Lower leg skin (tissue), 4 donors: Measurements from ENCODE around the gene TBC1D10B. TPM values are rescaled to one million over a fixed set of nuclear protein-coding genes. Genes with fewer than 3 reads are reported as not detected.

Experiments used
- DNase-seq, 2 donors: peaks; one replicate each; pipeline ENCODE4 v3.0.0-alpha.2; 2019; ENCODE audit warnings: low spot score in 2 of 2
- H3K4me3 ChIP-seq: fragments of 200-600 bp; sonication (generic); 2 replicates; pipeline ENCODE4 v1.5.1; 2017; ENCODE audit warnings: mild to moderate bottlenecking, low read depth; ENCODE audit not compliant: poor library complexity, severe bottlenecking
- POLR2A ChIP-seq, 2 donors: fragments of 450-650 bp; IDR thresholded peaks; one replicate each; pipeline ENCODE4 v1.6.1; 2016 to 2017; ENCODE audit warnings: antibody characterized with exemption in 2 of 2, mild to moderate bottlenecking in 1 of 2, moderate library complexity in 1 of 2
- WGBS, 2 donors: methylation state at CpG; one replicate each; pipeline ENCODE4 v1.1.5; 2018; 5-methylcytosine and 5-hydroxymethylcytosine counted together
- intact Hi-C: fragments of 100-400 bp; cut with DNase I; formaldehyde crosslinking; loops from one replicate; pipeline ENCODE4 v1.15.0; 2023; ENCODE audit warnings: low total_unique reads
- total RNA-seq, 4 donors: library from RNA; depleted of rRNA; stranded (reverse); fragments of >200 nt; gene quantifications; one replicate each; pipeline ENCODE4 v1.1.0, GENCODE V29; 2016
- TF ChIP-seq, protein P1 (sequence below), 3 donors: fragments of 450-650 bp; IDR thresholded peaks; one replicate each; pipeline ENCODE4 v1.5.1; 2016; ENCODE audit warnings: antibody characterized with exemption in 3 of 3, mild to moderate bottlenecking in 3 of 3, moderate library complexity in 2 of 3

TBC1D10B gene, protein sequence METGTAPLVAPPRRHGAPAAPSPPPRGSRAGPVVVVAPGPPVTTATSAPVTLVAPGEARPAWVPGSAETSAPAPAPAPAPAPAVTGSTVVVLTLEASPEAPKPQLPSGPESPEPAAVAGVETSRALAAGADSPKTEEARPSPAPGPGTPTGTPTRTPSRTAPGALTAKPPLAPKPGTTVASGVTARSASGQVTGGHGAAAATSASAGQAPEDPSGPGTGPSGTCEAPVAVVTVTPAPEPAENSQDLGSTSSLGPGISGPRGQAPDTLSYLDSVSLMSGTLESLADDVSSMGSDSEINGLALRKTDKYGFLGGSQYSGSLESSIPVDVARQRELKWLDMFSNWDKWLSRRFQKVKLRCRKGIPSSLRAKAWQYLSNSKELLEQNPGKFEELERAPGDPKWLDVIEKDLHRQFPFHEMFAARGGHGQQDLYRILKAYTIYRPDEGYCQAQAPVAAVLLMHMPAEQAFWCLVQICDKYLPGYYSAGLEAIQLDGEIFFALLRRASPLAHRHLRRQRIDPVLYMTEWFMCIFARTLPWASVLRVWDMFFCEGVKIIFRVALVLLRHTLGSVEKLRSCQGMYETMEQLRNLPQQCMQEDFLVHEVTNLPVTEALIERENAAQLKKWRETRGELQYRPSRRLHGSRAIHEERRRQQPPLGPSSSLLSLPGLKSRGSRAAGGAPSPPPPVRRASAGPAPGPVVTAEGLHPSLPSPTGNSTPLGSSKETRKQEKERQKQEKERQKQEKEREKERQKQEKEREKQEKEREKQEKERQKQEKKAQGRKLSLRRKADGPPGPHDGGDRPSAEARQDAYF
- 10 to 100 TPM; 33.2 to 51.8 (median 41.9) TPM for total RNA-seq

DNA sequence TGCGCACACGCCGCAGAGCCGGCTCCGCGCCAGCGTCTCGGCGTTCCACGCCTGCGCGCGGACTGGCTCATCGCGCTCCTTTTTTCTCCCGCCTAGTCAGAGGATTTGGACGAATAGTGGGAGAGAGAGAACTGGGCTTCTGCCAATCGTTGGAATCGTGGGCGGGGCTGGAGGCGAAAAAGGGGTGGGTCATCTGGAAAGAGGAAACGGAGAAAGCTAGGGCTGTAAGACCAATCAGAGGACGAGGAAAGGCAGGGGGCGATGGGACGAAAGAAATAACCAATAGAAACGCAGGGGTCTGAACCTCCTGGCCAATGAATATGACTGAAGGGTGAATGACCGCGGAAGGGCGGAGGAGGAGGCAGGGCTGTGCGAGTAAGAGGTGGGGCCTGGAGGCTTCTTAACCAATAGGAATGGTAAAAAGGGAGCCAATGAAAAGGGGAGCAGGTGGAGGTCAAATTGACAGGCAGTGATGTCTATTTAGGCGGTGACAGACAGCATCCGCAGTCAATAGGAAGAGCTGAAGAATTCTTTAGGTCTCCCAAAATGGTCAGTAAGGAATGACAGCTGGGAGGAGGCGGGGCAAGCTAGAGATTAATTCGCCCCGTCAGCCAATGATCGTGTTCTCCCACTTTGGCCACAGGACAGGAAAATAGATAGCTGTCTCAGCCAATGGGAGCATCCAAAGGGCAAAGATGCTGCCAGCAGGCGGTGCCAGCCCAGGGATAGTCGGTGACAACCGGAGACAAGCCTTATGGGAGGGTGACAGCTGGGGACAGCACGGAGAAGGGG, at the start of gene TBC1D10B:
Gene TBC1D10B (minus strand): TSS at position 39 of the 792 bp plus-strand sequence. CDS start 311 bp downstream, outside the sequence.
- WGBS, 2 donors: 0 to 1% methylated on average over 31 to 40 of the region's 40 CpGs
- peak within 1 kb of the TSS; percentile 64 for H3K4me3 ChIP-seq
- intact Hi-C loops: no loop called here
- peak; percentile 99 to 100 for DNase-seq
- TF ChIP-seq POLR2A (IDR thresholded peaks at IDR 0.05): no peak
- TF ChIP-seq, protein P1, sequence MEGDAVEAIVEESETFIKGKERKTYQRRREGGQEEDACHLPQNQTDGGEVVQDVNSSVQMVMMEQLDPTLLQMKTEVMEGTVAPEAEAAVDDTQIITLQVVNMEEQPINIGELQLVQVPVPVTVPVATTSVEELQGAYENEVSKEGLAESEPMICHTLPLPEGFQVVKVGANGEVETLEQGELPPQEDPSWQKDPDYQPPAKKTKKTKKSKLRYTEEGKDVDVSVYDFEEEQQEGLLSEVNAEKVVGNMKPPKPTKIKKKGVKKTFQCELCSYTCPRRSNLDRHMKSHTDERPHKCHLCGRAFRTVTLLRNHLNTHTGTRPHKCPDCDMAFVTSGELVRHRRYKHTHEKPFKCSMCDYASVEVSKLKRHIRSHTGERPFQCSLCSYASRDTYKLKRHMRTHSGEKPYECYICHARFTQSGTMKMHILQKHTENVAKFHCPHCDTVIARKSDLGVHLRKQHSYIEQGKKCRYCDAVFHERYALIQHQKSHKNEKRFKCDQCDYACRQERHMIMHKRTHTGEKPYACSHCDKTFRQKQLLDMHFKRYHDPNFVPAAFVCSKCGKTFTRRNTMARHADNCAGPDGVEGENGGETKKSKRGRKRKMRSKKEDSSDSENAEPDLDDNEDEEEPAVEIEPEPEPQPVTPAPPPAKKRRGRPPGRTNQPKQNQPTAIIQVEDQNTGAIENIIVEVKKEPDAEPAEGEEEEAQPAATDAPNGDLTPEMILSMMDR (IDR thresholded peaks at IDR 0.05): peak in 1 of 3 donors; percentile 19

DNA sequence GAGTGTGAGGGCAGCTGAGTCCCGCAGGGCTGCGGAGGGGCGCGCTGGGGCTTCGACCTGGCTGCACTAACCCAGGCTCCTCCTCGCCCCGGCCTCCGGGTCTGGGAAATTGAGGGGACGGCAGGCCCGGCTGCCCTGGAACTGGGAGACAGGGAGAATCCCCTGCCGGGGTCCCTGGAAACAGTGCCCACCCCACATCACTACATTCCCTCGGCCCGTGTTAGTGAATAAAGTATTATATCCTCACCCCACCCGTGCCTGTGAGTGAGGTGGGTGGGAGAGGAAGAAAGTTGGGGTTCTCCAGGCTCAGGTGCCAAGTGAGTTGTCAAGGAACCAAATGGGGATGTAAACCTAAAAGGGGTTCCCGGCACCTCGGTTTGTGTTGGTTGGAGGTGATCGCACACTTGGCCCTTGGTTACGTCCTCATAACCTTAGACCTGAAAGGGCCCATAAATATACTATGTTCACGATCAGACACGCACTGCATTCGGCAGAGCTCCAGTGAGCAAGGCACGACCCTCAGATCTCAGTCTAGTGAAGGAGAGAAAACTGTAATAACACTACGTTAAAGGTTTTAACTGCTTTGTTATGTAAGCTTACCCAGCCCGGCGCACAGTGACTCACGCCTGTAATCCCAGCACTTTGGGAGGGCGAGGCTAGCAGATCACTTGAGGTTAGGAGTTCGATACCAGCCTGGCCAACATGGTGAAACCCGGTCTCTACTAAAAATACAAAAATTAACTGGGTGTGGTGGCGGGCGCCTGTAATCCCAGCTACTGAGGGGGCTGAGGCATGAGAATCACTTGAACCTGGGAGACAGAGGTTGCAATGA, 48.3 kb upstream of the TBC1D10B start:
- intact Hi-C loops: no loop called here
- no peak overlapping the region for H3K4me3 ChIP-seq
- 49 to 68% methylated on average over 26 to 31 of the region's 31 CpGs for whole genome bisulfite sequencing, 2 donors
- no peak for TF ChIP-seq POLR2A (IDR thresholded peaks at IDR 0.05)
- TF ChIP-seq, protein P1 (IDR thresholded peaks at IDR 0.05): no peak
- DNase-seq: peak in 1 of 2 donors; percentile 89

DNA sequence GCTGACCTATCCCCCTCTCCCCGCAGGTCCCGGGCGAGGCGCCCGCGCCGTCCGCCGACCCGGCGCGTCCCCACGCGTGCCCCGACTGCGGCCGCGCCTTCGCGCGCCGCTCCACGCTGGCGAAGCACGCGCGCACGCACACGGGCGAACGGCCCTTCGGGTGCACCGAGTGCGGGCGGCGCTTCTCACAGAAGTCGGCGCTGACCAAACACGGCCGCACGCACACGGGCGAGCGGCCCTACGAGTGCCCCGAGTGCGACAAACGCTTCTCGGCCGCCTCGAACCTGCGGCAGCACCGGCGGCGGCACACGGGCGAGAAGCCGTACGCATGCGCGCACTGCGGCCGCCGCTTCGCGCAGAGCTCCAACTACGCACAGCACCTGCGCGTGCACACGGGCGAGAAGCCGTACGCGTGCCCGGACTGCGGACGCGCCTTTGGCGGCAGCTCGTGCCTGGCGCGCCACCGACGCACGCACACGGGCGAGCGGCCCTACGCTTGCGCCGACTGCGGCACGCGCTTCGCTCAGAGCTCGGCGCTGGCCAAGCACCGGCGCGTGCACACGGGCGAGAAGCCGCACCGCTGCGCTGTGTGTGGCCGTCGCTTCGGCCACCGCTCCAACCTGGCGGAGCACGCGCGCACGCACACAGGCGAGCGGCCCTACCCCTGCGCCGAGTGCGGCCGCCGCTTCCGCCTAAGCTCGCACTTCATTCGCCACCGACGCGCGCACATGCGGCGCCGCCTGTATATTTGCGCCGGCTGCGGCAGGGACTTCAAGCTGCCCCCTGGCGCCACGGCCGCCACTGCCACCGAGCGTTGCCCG, 47.4 kb upstream of the TBC1D10B start:
- peak overlapping the region; percentile 39 for H3K4me3 ChIP-seq
- intact Hi-C loops: no loop called here
- WGBS, 2 donors: 1 to 2% methylated on average over 22 to 31 of the region's 140 CpGs
- no peak for TF ChIP-seq POLR2A (IDR thresholded peaks at IDR 0.05)
- TF ChIP-seq, protein P1 (IDR thresholded peaks at IDR 0.05): no peak
- peak; percentile 55 to 91 for DNase-seq

DNA sequence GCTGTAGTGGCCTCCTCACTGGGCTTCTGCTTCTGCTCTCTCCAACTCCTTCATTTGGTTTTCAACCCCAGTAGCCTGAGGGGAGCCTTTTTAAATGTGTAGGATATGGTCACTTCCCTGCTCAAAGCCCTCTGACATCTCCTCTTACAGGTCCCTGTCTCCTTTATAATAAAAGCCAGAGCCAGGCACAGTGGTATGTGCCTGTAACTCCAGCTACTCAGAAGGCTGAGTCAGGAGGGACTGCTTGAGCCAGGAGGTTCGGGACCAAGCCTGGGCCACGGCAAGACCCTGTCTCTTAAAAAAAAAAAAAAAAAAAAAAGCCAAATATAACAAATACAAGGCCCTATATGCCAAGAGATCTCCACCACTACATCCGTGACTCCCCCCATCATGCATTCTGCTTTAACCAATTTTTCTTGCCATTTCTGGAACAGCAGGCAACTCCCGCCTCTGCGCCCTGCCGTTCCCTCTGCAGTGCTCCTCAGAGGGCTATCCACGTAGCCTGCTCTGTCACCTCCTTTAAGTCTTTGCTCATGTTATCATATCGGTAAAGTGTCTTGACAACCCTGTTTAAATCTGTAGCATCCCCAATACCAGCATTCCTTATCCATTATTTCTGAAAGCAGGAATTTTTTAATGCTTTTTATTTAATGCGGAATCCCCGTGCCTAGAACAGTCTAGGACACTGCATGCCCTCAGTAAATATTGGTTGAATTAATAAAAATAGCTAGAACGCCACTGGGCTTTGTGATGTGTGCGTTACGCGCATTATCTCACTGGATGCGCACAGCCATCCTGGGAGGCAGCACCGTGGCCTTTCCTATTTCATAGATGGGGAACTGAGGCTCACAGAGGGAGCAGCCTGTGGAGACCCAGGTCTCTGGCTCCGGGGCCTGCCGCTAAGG, 46.6 kb upstream of the TBC1D10B start:
- no peak for DNase-seq
- WGBS, 2 donors: 56 to 59% methylated on average over 16 to 18 of the region's 18 CpGs
- no peak for TF ChIP-seq POLR2A (IDR thresholded peaks at IDR 0.05)
- TF ChIP-seq, protein P1 (IDR thresholded peaks at IDR 0.05): no peak
- intact Hi-C loops: no loop called here
- peak overlapping the region; percentile 39 for H3K4me3 ChIP-seq
